GM12878 (cell line): ENCODE results near the gene TMEM140. TPM values are rescaled to one million over a fixed set of nuclear protein-coding genes. Genes with fewer than 3 reads are reported as not detected.

Experiments used
- ATAC-seq: fragments of 200-7000 bp; cut with Tn5 transposase; 3 replicates; pipeline ENCODE4 v1.9.1; 2020; ENCODE audit warnings: mild to moderate bottlenecking, moderate library complexity
- BruUV-seq: library from RNA; stranded (reverse); fragments of 400-500 nt; replicated peaks from 2 replicates; lab custom pipeline; 2021; lab: Mats Ljungman, UMichigan
- CTCF ChIA-PET: fragments of 300-600 bp; sonication (Branson Sonifier 250); formaldehyde crosslinking; extraction: SDS; loops from one replicate; lab custom pipeline; 2021; ENCODE audit warnings: inconsistent platforms; lab: Yijun Ruan, JAX
- POLR2A ChIA-PET: fragments of 350-600 bp; formaldehyde crosslinking; extraction: SDS; loops from one replicate; lab custom pipeline; 2021; ENCODE audit warnings: inconsistent platforms; lab: Charles Lee
- RAD21 ChIA-PET: fragments of 300-600 bp; sonication (Branson Sonifier 250); formaldehyde crosslinking; loops from one replicate; lab custom pipeline; 2023; ENCODE audit warnings: antibody characterized with exemption; ENCODE audit not compliant: unreplicated experiment; lab: Charles Lee
- SMC1A ChIA-PET: fragments of 300-600 bp; sonication (Branson Sonifier 250); formaldehyde crosslinking; loops from one replicate; lab custom pipeline; 2023; ENCODE audit not compliant: unreplicated experiment, uncharacterized antibody; lab: Charles Lee
- DNase-seq: peaks from one replicate; pipeline ENCODE4 v3.0.0-alpha.2; 2011; ENCODE audit warnings: low read depth, low spot score
- FAIRE-seq: peaks from 3 replicates; lab custom pipeline; 2011; peaks lifted over from hg19 to GRCh38; lab: Jason Lieb, UNC
- H2AFZ ChIP-seq: 2 replicates; pipeline ENCODE4 v1.6.0; 2011; ENCODE audit warnings: low read depth, low read length, control low read depth; ENCODE audit not compliant: control insufficient read depth
- H3K27ac ChIP-seq: 2 replicates; pipeline ENCODE4 v1.5.1; 2011; ENCODE audit warnings: control low read depth; ENCODE audit not compliant: control insufficient read depth, insufficient read depth
- H3K27me3 ChIP-seq, 2 experiments: replicated peaks in 1 of 2; 2 replicates each; pipeline versions ENCODE4 v1.6.0 to v1.6.1; 2011; ENCODE audit warnings: low read length in 1 of 2; ENCODE audit not compliant: control insufficient read depth in 2 of 2, insufficient read depth in 2 of 2
- H3K36me3 ChIP-seq, 2 experiments: 2 replicates each; pipeline ENCODE4 v1.5.1; 2011; ENCODE audit warnings: low read length in 1 of 2; ENCODE audit not compliant: control insufficient read depth in 2 of 2, insufficient read depth in 2 of 2
- H3K4me1 ChIP-seq: 2 replicates; pipeline ENCODE4 v1.6.1; 2011; ENCODE audit warnings: mild to moderate bottlenecking, low read length, moderate library complexity, mixed read lengths; ENCODE audit not compliant: control insufficient read depth, insufficient read depth
- H3K4me2 ChIP-seq: 2 replicates; pipeline ENCODE4 v1.6.0; 2011; ENCODE audit warnings: control low read depth; ENCODE audit not compliant: control insufficient read depth, insufficient read depth
- H3K4me3 ChIP-seq: fragments of 200-600 bp; sonication (generic); 2 replicates; pipeline ENCODE4 v1.5.1; 2016
- H3K79me2 ChIP-seq: 2 replicates; pipeline ENCODE4 v1.6.0; 2011; ENCODE audit warnings: low read length; ENCODE audit not compliant: control insufficient read depth, insufficient read depth
- H3K9ac ChIP-seq: 2 replicates; pipeline ENCODE4 v1.8.0; 2011; ENCODE audit warnings: low read length, control low read depth, mixed read lengths; ENCODE audit not compliant: control insufficient read depth, insufficient read depth
- H3K9me3 ChIP-seq: replicated peaks from 3 replicates; pipeline ENCODE4 v1.5.1; 2011; ENCODE audit warnings: mild to moderate bottlenecking, low read length; ENCODE audit not compliant: control insufficient read depth, insufficient read depth
- H4K20me1 ChIP-seq: 2 replicates; pipeline ENCODE4 v1.6.0; 2011; ENCODE audit not compliant: control insufficient read depth, insufficient read depth
- EGR1 ChIP-seq, 2 experiments: IDR thresholded peaks; 1 replicate in 1 of 2; 2 replicates in 1 of 2; pipeline ENCODE4 v1.6.1; 2011 to 2012; ENCODE audit warnings: low read depth in 2 of 2, low read length in 2 of 2, borderline replicate concordance in 1 of 2, mild to moderate bottlenecking in 1 of 2, moderate library complexity in 1 of 2
- FOXK2 ChIP-seq: fragments of 450-650 bp; IDR thresholded peaks from 2 replicates; pipeline ENCODE4 v1.6.1; 2017; ENCODE audit warnings: mild to moderate bottlenecking, moderate library complexity
- GABPA ChIP-seq: IDR thresholded peaks from 2 replicates; pipeline ENCODE4 v1.6.1; 2014; ENCODE audit warnings: antibody characterized with exemption, low read depth, mild to moderate bottlenecking, inconsistent platforms
- GATAD2B ChIP-seq: fragments of 450-650 bp; conservative IDR thresholded peaks from 2 replicates; pipeline ENCODE4 v1.6.1; 2017; ENCODE audit warnings: low read depth, mild to moderate bottlenecking, moderate library complexity
- KDM1A ChIP-seq: fragments of 200-600 bp; sonication (generic); IDR thresholded peaks from 2 replicates; pipeline ENCODE4 v1.6.1; 2016; ENCODE audit warnings: borderline replicate concordance
- LARP7 ChIP-seq: fragments of 450-650 bp; IDR thresholded peaks from 2 replicates; pipeline ENCODE4 v1.6.1; 2017; ENCODE audit warnings: mild to moderate bottlenecking
- MXI1 ChIP-seq: fragments of 150-350 bp; IDR thresholded peaks from 2 replicates; pipeline ENCODE4 v1.6.1; 2011; ENCODE audit warnings: low read depth, mild to moderate bottlenecking, inconsistent platforms, low read length, improper control_type of control experiment
- POLR2A ChIP-seq: IDR thresholded peaks from 2 replicates; pipeline ENCODE4 v1.6.1; 2011; ENCODE audit warnings: low read depth, mild to moderate bottlenecking, low read length
- RBBP5 ChIP-seq: fragments of 200-600 bp; sonication (generic); conservative IDR thresholded peaks from 2 replicates; pipeline ENCODE4 v1.6.1; 2016
- RUNX3 ChIP-seq: IDR thresholded peaks from 2 replicates; pipeline ENCODE4 v1.6.1; 2012; ENCODE audit warnings: low read length, inconsistent platforms
- STAT3 ChIP-seq: IDR thresholded peaks from 2 replicates; pipeline ENCODE4 v1.6.1; 2011; ENCODE audit warnings: low read depth, low read length, improper control_type of control experiment
- TBL1XR1 ChIP-seq: IDR thresholded peaks from 2 replicates; pipeline ENCODE4 v1.6.1; 2012; ENCODE audit warnings: low read depth, low read length, improper control_type of control experiment
- ZNF687 ChIP-seq: fragments of 450-650 bp; IDR thresholded peaks from 2 replicates; pipeline ENCODE4 v1.6.1; 2017; ENCODE audit warnings: mild to moderate bottlenecking, moderate library complexity
- WGBS: methylation state at CpG from one replicate; pipeline ENCODE4 v1.1.6; 2016; ENCODE audit warnings: low lambda C conversion rate; ENCODE audit not compliant: insufficient replicate concordance, insufficient coverage; ENCODE audit errors: missing lambda C conversion rate; 5-methylcytosine and 5-hydroxymethylcytosine counted together
- in situ Hi-C: fragments of 300-500 bp; cut with MboI; formaldehyde crosslinking; loops from 9 replicates; pipeline ENCODE4 v1.14.3; 2018; ENCODE audit warnings: mixed read lengths
- intact Hi-C: fragments of 100-400 bp; cut with micrococcal nuclease; formaldehyde crosslinking; loops from one replicate; pipeline ENCODE4 v1.14.2; 2022; ENCODE audit not compliant: unreplicated experiment
- polyA plus RNA-seq, 11 experiments: library from polyadenylated mRNA; depleted of rRNA in 4 of 11; unstranded in 6 of 11; stranded (reverse) in 5 of 11; fragments of >200 nt; fragmentation: Nextera tagmentation in 4 of 11; fragmentation: Illumina TruSeq in 1 of 11; extraction: Ambion mirVana in 4 of 11; extraction: Trizol in 1 of 11; gene quantifications; 1 replicate in 1 of 11; 2 replicates in 10 of 11; pipeline versions ENCODE4 v1.2.1 to v1.2.3, GENCODE V29; 2011 to 2016; ENCODE audit warnings: inconsistent platforms in 2 of 11, missing spikeins in 2 of 11, low read depth in 1 of 11
- total RNA-seq, 4 experiments: library from RNA; depleted of rRNA in 3 of 4; stranded (reverse); fragments of >200 nt in 3 of 4; fragmentation: Illumina TruSeq in 1 of 4; extraction: Trizol in 1 of 4; gene quantifications; 2 replicates each; pipeline versions ENCODE4 v1.2.1 to v1.2.3, GENCODE V29; 2013 to 2021
- TF ChIP-seq, protein P1 (sequence below): fragments of 150-350 bp; IDR thresholded peaks from 2 replicates; pipeline ENCODE4 v1.6.1; 2014; ENCODE audit warnings: mild to moderate bottlenecking, low read depth, low read length

The TMEM140 gene
- total and polyA plus RNA-seq, 10 of the 15 experiments (the other 5 are each of a cell fraction or from before 2014, with no cell fraction given): 0.85 to 20.7 (median 3.3) TPM

DNA sequence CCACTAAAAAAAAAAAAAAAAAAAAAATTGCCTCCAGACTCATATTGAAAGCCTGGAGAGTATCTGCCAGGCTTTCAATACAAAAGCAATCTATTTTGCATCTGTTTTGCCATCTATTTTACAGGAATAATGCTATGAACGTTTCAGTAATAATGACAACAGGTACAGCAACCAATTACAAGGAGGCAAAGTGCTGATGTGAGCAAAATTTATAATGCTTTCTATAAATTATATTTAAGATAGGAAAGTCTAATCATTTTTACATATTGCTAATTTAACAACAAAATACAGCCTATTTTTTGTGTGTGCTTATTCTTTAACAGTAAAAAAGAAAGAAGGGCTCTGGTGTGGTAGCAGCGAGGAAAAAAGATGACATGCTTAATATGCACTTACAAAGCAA lies 53.5 kb downstream of the TMEM140 start:
- peaks cover 15 to 58% of the 10 kb centered on the region in 2 experiments for H3K36me3 ChIP-seq
- ATAC-seq (no peak), DNase-seq (no peak), FAIRE-seq (no peak)
- ChIA-PET CTCF (interaction anchor here (1.0 to 10.4 kb wide), 7 partner anchors 9 to 80 kb away, joined by 4 to 108 read pairs (median 6); no protein-coding TSS in a partner anchor), SMC1A (interaction anchor here (0.9 to 10.8 kb wide), 10 partner anchors 8 to 52 kb away, joined by 3 to 251 read pairs (median 6); partner anchors contain the start of gene WDR91), RAD21 (interaction anchor here (1.4 to 11.2 kb wide), 4 partner anchors 12 to 214 kb away, joined by 5 to 230 read pairs (median 90); partner anchors contain the start of genes AGBL3 and CYREN), POLR2A (interaction anchor here (1.1 to 10.8 kb wide), 6 partner anchors 8 to 27 kb away, joined by 3 to 299 read pairs (median 4); partner anchors contain the start of gene WDR91)
- no peaks in the 10 kb centered on the region for H3K27me3 ChIP-seq
- H3K9ac ChIP-seq: no peak overlapping the region
- H2AFZ ChIP-seq: no peak overlapping the region
- 98% methylated on average over 2 of the region's 2 CpGs for WGBS
- no peaks in the 10 kb centered on the region for H4K20me1 ChIP-seq
- in situ Hi-C loops: no loop called here
- H3K9me3 ChIP-seq: no peaks in the 10 kb centered on the region
- intact Hi-C loops: no loop called here
- no TSS peak for BruUV-seq
- no peak overlapping the region for H3K4me2 ChIP-seq
- TF ChIP-seq GABPA: no peak
- no peak for TF ChIP-seq LARP7
- no peak for TF ChIP-seq TBL1XR1
- no peak for TF ChIP-seq RBBP5
- TF ChIP-seq, protein P1, sequence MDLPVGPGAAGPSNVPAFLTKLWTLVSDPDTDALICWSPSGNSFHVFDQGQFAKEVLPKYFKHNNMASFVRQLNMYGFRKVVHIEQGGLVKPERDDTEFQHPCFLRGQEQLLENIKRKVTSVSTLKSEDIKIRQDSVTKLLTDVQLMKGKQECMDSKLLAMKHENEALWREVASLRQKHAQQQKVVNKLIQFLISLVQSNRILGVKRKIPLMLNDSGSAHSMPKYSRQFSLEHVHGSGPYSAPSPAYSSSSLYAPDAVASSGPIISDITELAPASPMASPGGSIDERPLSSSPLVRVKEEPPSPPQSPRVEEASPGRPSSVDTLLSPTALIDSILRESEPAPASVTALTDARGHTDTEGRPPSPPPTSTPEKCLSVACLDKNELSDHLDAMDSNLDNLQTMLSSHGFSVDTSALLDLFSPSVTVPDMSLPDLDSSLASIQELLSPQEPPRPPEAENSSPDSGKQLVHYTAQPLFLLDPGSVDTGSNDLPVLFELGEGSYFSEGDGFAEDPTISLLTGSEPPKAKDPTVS: no peak
- TF ChIP-seq KDM1A: no peak
- no peak for TF ChIP-seq FOXK2
- no peak for TF ChIP-seq ZNF687
- TF ChIP-seq MXI1: no peak
- TF ChIP-seq RUNX3: no peak
- TF ChIP-seq POLR2A: no peak
- no peak for TF ChIP-seq STAT3
- TF ChIP-seq EGR1 (IDR thresholded peaks at IDR 0.05; ENCODE audit: borderline replicate concordance in 1 of 2, low read depth in 2 of 2, low read length in 2 of 2): no peak
- TF ChIP-seq GATAD2B: no peak
- H3K27ac ChIP-seq: no peak overlapping the region
- peak overlapping the region; percentile 23; the same call in 1 of the 2 replicates for H3K4me3 ChIP-seq
- H3K4me1 ChIP-seq: peaks cover 16% of the 10 kb centered on the region
- peaks cover 40% of the 10 kb centered on the region for H3K79me2 ChIP-seq
